ENCODE data around the gene GBF1. TPM values are rescaled to one million over a fixed set of nuclear protein-coding genes. Genes with fewer than 3 reads are reported as not detected.

GBF1 gene
- total RNA-seq, 1 donor from 2014 or later, result 8.7 TPM

GRCh38 chr10:102402512-102402896 is 157.2 kb downstream of the GBF1 start:
- TF ChIP-seq, protein P1, sequence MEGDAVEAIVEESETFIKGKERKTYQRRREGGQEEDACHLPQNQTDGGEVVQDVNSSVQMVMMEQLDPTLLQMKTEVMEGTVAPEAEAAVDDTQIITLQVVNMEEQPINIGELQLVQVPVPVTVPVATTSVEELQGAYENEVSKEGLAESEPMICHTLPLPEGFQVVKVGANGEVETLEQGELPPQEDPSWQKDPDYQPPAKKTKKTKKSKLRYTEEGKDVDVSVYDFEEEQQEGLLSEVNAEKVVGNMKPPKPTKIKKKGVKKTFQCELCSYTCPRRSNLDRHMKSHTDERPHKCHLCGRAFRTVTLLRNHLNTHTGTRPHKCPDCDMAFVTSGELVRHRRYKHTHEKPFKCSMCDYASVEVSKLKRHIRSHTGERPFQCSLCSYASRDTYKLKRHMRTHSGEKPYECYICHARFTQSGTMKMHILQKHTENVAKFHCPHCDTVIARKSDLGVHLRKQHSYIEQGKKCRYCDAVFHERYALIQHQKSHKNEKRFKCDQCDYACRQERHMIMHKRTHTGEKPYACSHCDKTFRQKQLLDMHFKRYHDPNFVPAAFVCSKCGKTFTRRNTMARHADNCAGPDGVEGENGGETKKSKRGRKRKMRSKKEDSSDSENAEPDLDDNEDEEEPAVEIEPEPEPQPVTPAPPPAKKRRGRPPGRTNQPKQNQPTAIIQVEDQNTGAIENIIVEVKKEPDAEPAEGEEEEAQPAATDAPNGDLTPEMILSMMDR (IDR thresholded peaks at IDR 0.05; ENCODE audit: insufficient read depth, low read length, severe bottlenecking), result no peak
- Histone ChIP-seq H3K27me3 (ENCODE audit: control insufficient read depth, insufficient read depth, low read length) (no peaks in the 10 kb centered on the region), H3K36me3 (ENCODE audit: control insufficient read depth, insufficient read depth, low read length) (peaks cover 33% of the 10 kb centered on the region), H3K4me3 (ENCODE audit: low read depth, low read length) (no peak overlapping the region)
- no peak for FAIRE-seq
- no peak for DNase-seq (ENCODE audit: low read depth)

DNA sequence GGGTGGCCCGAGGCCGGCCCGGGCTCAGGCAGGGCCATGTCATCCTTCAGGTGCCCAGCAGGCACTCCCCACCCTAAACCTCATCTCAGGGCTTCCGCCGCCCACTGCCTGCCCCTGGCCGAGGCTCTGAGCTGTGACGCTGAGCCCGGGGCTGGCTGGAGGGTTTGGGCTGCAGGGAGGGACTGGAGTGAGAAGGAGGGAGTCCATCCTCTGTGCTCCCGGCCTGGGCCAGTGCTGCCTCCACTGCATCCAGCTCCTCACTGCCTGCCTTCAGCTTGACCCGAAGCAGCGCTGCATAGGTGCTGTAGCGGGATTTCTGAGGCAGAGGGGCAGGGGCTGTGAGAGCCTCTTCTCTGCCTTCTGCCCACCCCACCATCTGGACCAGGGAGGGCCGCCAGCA is 157.8 kb downstream of the GBF1 start:
- FAIRE-seq, result no peak
- no peak for DNase-seq (ENCODE audit: low read depth)
- H3K4me3 ChIP-seq (ENCODE audit: low read depth, low read length), result no peak overlapping the region
- H3K36me3 ChIP-seq (ENCODE audit: control insufficient read depth, insufficient read depth, low read length), result peaks cover 27% of the 10 kb centered on the region
- H3K27me3 ChIP-seq (ENCODE audit: control insufficient read depth, insufficient read depth, low read length), result peaks cover 3% of the 10 kb centered on the region
- TF ChIP-seq, protein P1 (IDR thresholded peaks at IDR 0.05; ENCODE audit: insufficient read depth, low read length, severe bottlenecking), result no peak

DNA sequence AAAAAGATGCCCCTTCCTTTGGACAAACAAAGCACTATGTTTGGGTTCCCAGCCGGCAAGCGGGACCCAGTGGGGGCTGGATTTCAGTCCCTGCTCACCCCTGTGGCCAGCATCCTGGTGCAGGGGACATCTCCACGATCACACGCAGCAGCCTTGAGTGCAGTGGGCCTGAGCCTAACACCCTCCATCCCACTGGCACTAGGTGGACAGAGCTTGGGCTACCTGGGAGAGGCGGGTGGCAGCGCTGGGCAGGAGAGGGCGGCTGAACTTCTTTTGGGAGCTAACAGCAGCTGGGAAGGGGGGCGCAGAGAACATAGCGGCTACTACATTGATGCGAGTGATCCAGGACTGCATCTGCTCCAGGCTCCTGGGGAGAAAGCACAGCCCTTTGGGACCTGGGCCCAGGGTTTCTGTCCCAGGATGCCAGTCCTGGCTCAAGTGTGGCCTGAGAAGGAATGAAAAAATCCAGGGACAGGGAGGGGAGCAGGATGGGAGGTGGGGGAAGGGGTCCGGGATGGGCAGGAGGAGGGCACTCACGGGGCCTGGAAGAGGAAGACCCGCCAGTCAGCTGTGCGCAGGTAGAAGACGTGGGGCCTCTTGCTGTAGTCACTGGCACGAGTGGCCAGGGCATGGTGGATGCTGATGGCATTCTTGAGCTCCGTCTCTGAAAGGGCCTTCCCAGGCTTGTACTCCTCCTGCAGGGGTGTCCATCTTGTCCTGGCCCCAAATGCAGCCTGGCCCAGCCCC is 159.2 kb downstream of the GBF1 start:
- Histone ChIP-seq H3K27me3 (ENCODE audit: control insufficient read depth, insufficient read depth, low read length) (peaks cover 12% of the 10 kb centered on the region), H3K36me3 (ENCODE audit: control insufficient read depth, insufficient read depth, low read length) (peaks cover 27% of the 10 kb centered on the region), H3K4me3 (ENCODE audit: low read depth, low read length) (no peak overlapping the region)
- TF ChIP-seq, protein P1 (IDR thresholded peaks at IDR 0.05; ENCODE audit: insufficient read depth, low read length, severe bottlenecking), result no peak
- DNase-seq (ENCODE audit: low read depth), result no peak
- FAIRE-seq, result no peak

DNA sequence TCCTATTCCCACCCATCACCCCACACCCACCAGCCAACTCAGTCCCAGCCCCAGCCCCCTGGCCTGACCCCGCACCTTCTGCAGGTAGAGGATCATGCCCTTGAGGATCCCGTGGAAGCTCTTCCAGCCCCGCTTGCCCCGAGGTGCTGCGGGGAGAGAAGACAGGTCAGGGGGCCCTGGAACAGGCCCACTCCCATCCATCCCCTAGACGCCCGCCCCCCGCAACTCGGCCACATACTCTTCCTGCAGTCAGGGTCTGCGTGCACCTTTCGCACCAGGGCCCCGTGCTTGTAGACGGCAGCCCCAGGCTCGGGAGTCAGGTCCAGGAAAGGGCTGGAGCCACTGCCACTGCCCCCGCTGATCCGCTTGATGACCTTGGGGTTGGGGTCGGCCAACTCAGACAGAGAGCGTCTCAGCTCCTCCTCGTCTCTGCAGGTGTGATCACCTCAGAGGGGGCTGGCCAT is 159.8 kb downstream of the GBF1 start:
- no peak for DNase-seq (ENCODE audit: low read depth)
- TF ChIP-seq, protein P1 (IDR thresholded peaks at IDR 0.05; ENCODE audit: insufficient read depth, low read length, severe bottlenecking), result no peak
- H3K4me3 ChIP-seq (ENCODE audit: low read depth, low read length), result no peak overlapping the region
- H3K27me3 ChIP-seq (ENCODE audit: control insufficient read depth, insufficient read depth, low read length), result peaks cover 18% of the 10 kb centered on the region
- FAIRE-seq, result no peak
- peaks cover 21% of the 10 kb centered on the region for H3K36me3 ChIP-seq (ENCODE audit: control insufficient read depth, insufficient read depth, low read length)

GRCh38 chr10:102405632-102406031 is 160.3 kb downstream of the GBF1 start:
- TF ChIP-seq, protein P1 (IDR thresholded peaks at IDR 0.05; ENCODE audit: insufficient read depth, low read length, severe bottlenecking), result no peak
- peaks cover 22% of the 10 kb centered on the region for H3K27me3 ChIP-seq (ENCODE audit: control insufficient read depth, insufficient read depth, low read length)
- peaks cover 17% of the 10 kb centered on the region for H3K36me3 ChIP-seq (ENCODE audit: control insufficient read depth, insufficient read depth, low read length)
- FAIRE-seq (no peak), DNase-seq (ENCODE audit: low read depth) (no peak)
- H3K4me3 ChIP-seq (ENCODE audit: low read depth, low read length), result no peak overlapping the region

DNA sequence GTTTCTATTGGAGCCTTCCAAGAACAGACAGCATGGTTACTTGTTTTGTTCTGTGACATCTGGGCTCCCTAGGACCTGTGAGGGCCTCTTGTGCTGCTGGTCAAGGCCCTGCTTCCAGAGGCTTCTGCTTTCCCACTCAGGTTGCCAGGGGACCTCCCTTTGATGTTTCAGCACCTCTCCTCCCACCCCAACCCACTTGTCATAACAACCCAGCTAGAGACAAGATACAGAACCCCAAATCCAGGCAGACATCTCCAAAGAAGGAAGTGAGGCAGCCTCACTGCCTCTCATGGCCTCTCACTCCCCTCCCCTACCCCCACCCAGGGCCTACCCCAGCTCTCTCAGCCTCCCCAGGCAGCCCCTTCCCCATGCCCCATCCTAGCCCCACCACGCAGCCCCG is 161.5 kb downstream of the GBF1 start:
- Histone ChIP-seq H3K4me3 (ENCODE audit: low read depth, low read length) (no peak overlapping the region), H3K36me3 (ENCODE audit: control insufficient read depth, insufficient read depth, low read length) (peaks cover 6% of the 10 kb centered on the region), H3K27me3 (ENCODE audit: control insufficient read depth, insufficient read depth, low read length) (peaks cover 33% of the 10 kb centered on the region)
- TF ChIP-seq, protein P1 (IDR thresholded peaks at IDR 0.05; ENCODE audit: insufficient read depth, low read length, severe bottlenecking), result no peak
- DNase-seq (ENCODE audit: low read depth) (no peak), FAIRE-seq (no peak)

All from bronchial epithelial cell (primary cell).